Measurements from ENCODE around the gene CEP104. TPM values are rescaled to one million over a fixed set of nuclear protein-coding genes. Genes with fewer than 3 reads are reported as not detected.

Gene CEP104
- total RNA-seq, 1 experiment from 2014 or later = 35.6 TPM

DNA sequence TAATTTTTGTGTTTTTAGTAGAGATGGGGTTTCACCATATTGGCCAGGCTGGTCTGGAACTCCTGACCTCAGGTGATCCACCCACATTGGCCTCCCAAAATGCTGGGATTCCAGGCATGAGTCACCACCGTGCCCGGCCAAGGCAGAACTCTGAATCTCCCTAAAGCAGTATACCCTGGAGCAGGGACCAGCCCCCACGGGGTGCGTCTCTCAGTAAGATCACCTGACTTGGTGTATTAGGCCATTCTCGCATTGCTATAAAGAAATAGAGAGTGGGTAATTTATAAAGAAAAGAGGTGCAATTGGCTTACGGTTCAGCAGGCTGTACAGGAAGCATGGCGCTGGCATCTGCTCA is 14.4 kb upstream of the CEP104 start:
- no peak overlapping the region for H3K4me3 ChIP-seq (ENCODE audit: low read depth, low read length)
- ChIA-PET CTCF (no interaction called here), POLR2A (no interaction called here)
- peaks cover 18% of the 10 kb centered on the region for H3K36me3 Mint-ChIP-seq (ENCODE audit: insufficient read depth, unreplicated experiment)
- H3K4me3 Mint-ChIP-seq (ENCODE audit: unreplicated experiment) = no peak overlapping the region
- BruUV-seq (replicated peaks) = no TSS peak
- intact Hi-C loops (cut with micrococcal nuclease; ENCODE audit: unreplicated experiment) = no loop called here
- no peaks in the 10 kb centered on the region for H3K27me3 Mint-ChIP-seq (ENCODE audit: insufficient read depth, unreplicated experiment)
- TF ChIP-seq, protein P1, sequence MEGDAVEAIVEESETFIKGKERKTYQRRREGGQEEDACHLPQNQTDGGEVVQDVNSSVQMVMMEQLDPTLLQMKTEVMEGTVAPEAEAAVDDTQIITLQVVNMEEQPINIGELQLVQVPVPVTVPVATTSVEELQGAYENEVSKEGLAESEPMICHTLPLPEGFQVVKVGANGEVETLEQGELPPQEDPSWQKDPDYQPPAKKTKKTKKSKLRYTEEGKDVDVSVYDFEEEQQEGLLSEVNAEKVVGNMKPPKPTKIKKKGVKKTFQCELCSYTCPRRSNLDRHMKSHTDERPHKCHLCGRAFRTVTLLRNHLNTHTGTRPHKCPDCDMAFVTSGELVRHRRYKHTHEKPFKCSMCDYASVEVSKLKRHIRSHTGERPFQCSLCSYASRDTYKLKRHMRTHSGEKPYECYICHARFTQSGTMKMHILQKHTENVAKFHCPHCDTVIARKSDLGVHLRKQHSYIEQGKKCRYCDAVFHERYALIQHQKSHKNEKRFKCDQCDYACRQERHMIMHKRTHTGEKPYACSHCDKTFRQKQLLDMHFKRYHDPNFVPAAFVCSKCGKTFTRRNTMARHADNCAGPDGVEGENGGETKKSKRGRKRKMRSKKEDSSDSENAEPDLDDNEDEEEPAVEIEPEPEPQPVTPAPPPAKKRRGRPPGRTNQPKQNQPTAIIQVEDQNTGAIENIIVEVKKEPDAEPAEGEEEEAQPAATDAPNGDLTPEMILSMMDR (IDR thresholded peaks at IDR 0.05; ENCODE audit: insufficient read depth in 1 of 2, low read depth in 1 of 2, low read length in 1 of 2, severe bottlenecking in 1 of 2, unreplicated experiment in 1 of 2) = no peak
- H3K4me1 ChIP-seq = no peaks in the 10 kb centered on the region
- no peaks in the 10 kb centered on the region for H3K9me3 Mint-ChIP-seq (ENCODE audit: unreplicated experiment)
- no peak overlapping the region for H3K27ac Mint-ChIP-seq (ENCODE audit: unreplicated experiment)
- H3K4me1 Mint-ChIP-seq (ENCODE audit: low read depth, unreplicated experiment) = no peaks in the 10 kb centered on the region
- no peaks in the 10 kb centered on the region for H3K27me3 ChIP-seq (replicated peaks; ENCODE audit: control insufficient read depth, insufficient read depth, low read length)
- peaks cover 3% of the 10 kb centered on the region; the same call in 1 of the 2 replicates for H3K36me3 ChIP-seq (ENCODE audit: control insufficient read depth, insufficient read depth, low read length)
- DNase-seq = no peak
- H3K9me3 ChIP-seq = no peaks in the 10 kb centered on the region

DNA sequence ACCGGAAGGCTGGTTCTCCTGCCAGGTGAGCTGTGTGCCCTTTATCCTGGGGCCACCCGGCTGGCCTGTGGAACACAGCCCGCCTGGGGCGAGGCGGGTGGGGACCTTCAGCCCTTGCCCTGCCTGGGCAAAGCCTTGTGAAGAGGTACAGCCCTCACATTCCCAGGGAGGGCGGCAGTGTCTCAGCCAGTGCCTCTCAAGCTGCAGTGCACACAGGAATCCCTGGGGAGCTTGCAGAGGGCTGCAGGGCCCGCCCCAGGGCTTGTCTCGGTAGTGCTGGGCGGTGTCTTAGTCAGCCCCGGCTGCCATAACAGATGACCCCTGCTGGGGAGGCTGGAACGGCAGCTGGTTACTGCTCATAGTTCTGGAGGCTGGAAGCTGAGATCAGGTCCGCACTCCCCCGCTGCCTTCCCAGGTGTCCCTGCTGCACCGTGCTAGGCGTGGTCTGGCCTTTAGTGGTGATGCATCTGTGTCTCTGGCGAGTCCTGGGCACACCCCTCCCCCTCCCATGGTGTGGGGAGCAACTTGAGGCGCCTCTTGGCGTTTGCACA is 12.8 kb upstream of the CEP104 start:
- no peaks in the 10 kb centered on the region for H3K9me3 Mint-ChIP-seq (ENCODE audit: unreplicated experiment)
- intact Hi-C loops (cut with micrococcal nuclease; ENCODE audit: unreplicated experiment) = no loop called here
- no peak overlapping the region for H3K4me3 ChIP-seq (ENCODE audit: low read depth, low read length)
- H3K36me3 Mint-ChIP-seq (ENCODE audit: insufficient read depth, unreplicated experiment) = peaks cover 18% of the 10 kb centered on the region
- H3K27me3 Mint-ChIP-seq (ENCODE audit: insufficient read depth, unreplicated experiment) = no peaks in the 10 kb centered on the region
- H3K4me1 ChIP-seq = no peaks in the 10 kb centered on the region
- H3K4me3 Mint-ChIP-seq (ENCODE audit: unreplicated experiment) = no peak overlapping the region
- TF ChIP-seq, protein P1 (IDR thresholded peaks at IDR 0.05; ENCODE audit: insufficient read depth in 1 of 2, low read depth in 1 of 2, low read length in 1 of 2, severe bottlenecking in 1 of 2, unreplicated experiment in 1 of 2) = no peak
- POLR2A ChIA-PET = no interaction called here
- peaks cover 3% of the 10 kb centered on the region; the same call in 1 of the 2 replicates for H3K36me3 ChIP-seq (ENCODE audit: control insufficient read depth, insufficient read depth, low read length)
- no peaks in the 10 kb centered on the region for H3K27me3 ChIP-seq (replicated peaks; ENCODE audit: control insufficient read depth, insufficient read depth, low read length)
- H3K9me3 ChIP-seq = no peaks in the 10 kb centered on the region
- H3K27ac Mint-ChIP-seq (ENCODE audit: unreplicated experiment) = no peak overlapping the region
- DNase-seq = peak; percentile 35 to 47
- no TSS peak for BruUV-seq (replicated peaks)
- peaks cover 6% of the 10 kb centered on the region for H3K4me1 Mint-ChIP-seq (ENCODE audit: low read depth, unreplicated experiment)
- CTCF ChIA-PET = interaction anchor here (0.6 kb wide), 1 partner anchor 12 kb away, joined by 3 read pairs; the partner anchor contains the start of genes CEP104 and DFFB

DNA sequence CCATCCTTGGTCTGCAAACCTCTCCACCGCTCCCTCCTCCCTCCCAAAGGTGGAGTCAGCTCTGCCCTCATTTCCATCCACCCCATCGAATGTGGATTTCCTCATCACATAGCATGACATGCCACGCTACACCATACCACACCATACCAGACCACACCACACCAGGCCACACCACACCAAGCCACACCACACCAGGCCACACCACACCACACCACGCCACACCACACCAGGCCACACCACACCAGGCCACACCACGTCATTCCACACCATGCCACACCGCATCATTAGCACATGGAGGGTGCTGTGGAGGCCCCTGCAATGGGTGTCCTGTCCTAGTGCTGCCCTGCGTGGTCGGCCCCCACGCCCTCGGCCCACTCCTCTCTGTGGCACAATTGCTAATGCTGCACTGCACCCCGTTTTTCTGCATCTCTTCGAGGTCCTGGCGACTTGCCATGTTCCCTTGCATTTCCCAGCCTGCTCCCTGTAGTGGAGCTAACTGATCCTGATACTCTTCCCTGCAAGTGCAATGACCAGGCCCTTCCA is 11.5 kb upstream of the CEP104 start:
- TF ChIP-seq, protein P1 (IDR thresholded peaks at IDR 0.05; ENCODE audit: insufficient read depth in 1 of 2, low read depth in 1 of 2, low read length in 1 of 2, severe bottlenecking in 1 of 2, unreplicated experiment in 1 of 2) = no peak
- Mint-ChIP-seq H3K4me3 (ENCODE audit: unreplicated experiment) (no peak overlapping the region), H3K27ac (ENCODE audit: unreplicated experiment) (no peak overlapping the region), H3K9me3 (ENCODE audit: unreplicated experiment) (no peaks in the 10 kb centered on the region), H3K36me3 (ENCODE audit: insufficient read depth, unreplicated experiment) (peaks cover 15% of the 10 kb centered on the region), H3K27me3 (ENCODE audit: insufficient read depth, unreplicated experiment) (no peaks in the 10 kb centered on the region), H3K4me1 (ENCODE audit: low read depth, unreplicated experiment) (peaks cover 7% of the 10 kb centered on the region)
- no peaks in the 10 kb centered on the region for H3K9me3 ChIP-seq
- ChIA-PET CTCF (no interaction called here), POLR2A (no interaction called here)
- no peaks in the 10 kb centered on the region for H3K27me3 ChIP-seq (replicated peaks; ENCODE audit: control insufficient read depth, insufficient read depth, low read length)
- no peak for DNase-seq
- H3K4me3 ChIP-seq (ENCODE audit: low read depth, low read length) = no peak overlapping the region
- H3K4me1 ChIP-seq = no peaks in the 10 kb centered on the region
- no TSS peak for BruUV-seq (replicated peaks)
- intact Hi-C loops (cut with micrococcal nuclease; ENCODE audit: unreplicated experiment) = no loop called here
- H3K36me3 ChIP-seq (ENCODE audit: control insufficient read depth, insufficient read depth, low read length) = peaks cover 3% of the 10 kb centered on the region; the same call in 1 of the 2 replicates
